Activated CD8-positive, alpha-beta T cell treated with anti-CD3 and anti-CD28 coated beads, Interleukin-2, amount 10 ng/mL, durations not matched to agents 7 days and 5 days (primary cell): ENCODE measurements around the gene TTC7B. TPM values are rescaled to one million over a fixed set of nuclear protein-coding genes. Genes with fewer than 3 reads are reported as not detected.

Experiments
- ATAC-seq: fragments of 150-1000 bp; cut with Tn5 transposase; one replicate; pipeline ENCODE4 v1.10.0; 2021; ENCODE audit warnings: moderate library complexity
- CTCF ChIA-PET: fragments of 350-600 bp; sonication (Branson Sonifier 250); formaldehyde crosslinking; loops from one replicate; lab custom pipeline; 2021; ENCODE audit warnings: antibody characterized with exemption; lab: Charles Lee
- POLR2A ChIA-PET: fragments of 350-600 bp; sonication (Branson Sonifier 250); formaldehyde crosslinking; loops from one replicate; lab custom pipeline; 2021; ENCODE audit warnings: antibody characterized with exemption; lab: Charles Lee
- DNase-seq: peaks from one replicate; pipeline ENCODE4 v3.0.0-alpha.2; 2020
- H3K27ac Mint-ChIP-seq: one replicate; pipeline ENCODE4 v1.8.0; 2021; ENCODE audit warnings: mild to moderate bottlenecking, mixed read lengths
- H3K27me3 Mint-ChIP-seq: one replicate; pipeline ENCODE4 v1.8.0; 2021; ENCODE audit warnings: low read depth, mixed read lengths
- H3K36me3 Mint-ChIP-seq: one replicate; pipeline ENCODE4 v1.8.0; 2021; ENCODE audit warnings: low read depth, mixed read lengths
- H3K4me1 Mint-ChIP-seq: one replicate; pipeline ENCODE4 v1.8.0; 2021; ENCODE audit warnings: low read depth, mixed read lengths
- H3K4me3 Mint-ChIP-seq: one replicate; pipeline ENCODE4 v1.8.0; 2021; ENCODE audit warnings: mild to moderate bottlenecking, mixed read lengths
- H3K9me3 Mint-ChIP-seq: one replicate; pipeline ENCODE4 v1.8.0; 2022; ENCODE audit warnings: mixed read lengths; ENCODE audit not compliant: insufficient read depth
- total RNA-seq, 2 experiments: library from RNA; stranded (reverse); gene quantifications; one replicate each; pipeline ENCODE4 v1.2.3, GENCODE V29; 2021

Gene TTC7B
- total RNA-seq, 2 experiments from 2014 or later, result 5.3 to 6.8 TPM

- ATAC-seq (no peak), DNase-seq (no peak)
- no peak overlapping the region for H3K4me3 Mint-ChIP-seq
- H3K27me3 Mint-ChIP-seq, result no peaks in the 10 kb centered on the region
- POLR2A ChIA-PET, result no interaction called here
- no peaks in the 10 kb centered on the region for H3K9me3 Mint-ChIP-seq
- no peaks in the 10 kb centered on the region for H3K4me1 Mint-ChIP-seq
- no peaks in the 10 kb centered on the region for H3K36me3 Mint-ChIP-seq
- no peak overlapping the region for H3K27ac Mint-ChIP-seq
- CTCF ChIA-PET, result interaction anchor here (0.8 to 2.2 kb wide), 5 partner anchors 112 to 229 kb away, joined by 3 to 8 read pairs (median 6); no protein-coding TSS in a partner anchor
Measured at GRCh38 chr14:90518069-90518940, 297.9 kb downstream of the TTC7B start.

- DNase-seq (no peak), ATAC-seq (no peak)
- Mint-ChIP-seq H3K27ac (no peak overlapping the region), H3K9me3 (no peaks in the 10 kb centered on the region), H3K4me1 (no peaks in the 10 kb centered on the region), H3K27me3 (no peaks in the 10 kb centered on the region), H3K36me3 (no peaks in the 10 kb centered on the region), H3K4me3 (no peak overlapping the region)
- ChIA-PET POLR2A (no interaction called here), CTCF (interaction anchor here (1.2 to 2.2 kb wide), 4 partner anchors 118 to 228 kb away, joined by 4 to 8 read pairs (median 6); no protein-coding TSS in a partner anchor)
Measured at GRCh38 chr14:90517076-90517841, 299.0 kb downstream of the TTC7B start.

- no peak overlapping the region for H3K27ac Mint-ChIP-seq
- no peaks in the 10 kb centered on the region for H3K9me3 Mint-ChIP-seq
- H3K36me3 Mint-ChIP-seq, result no peaks in the 10 kb centered on the region
- no peak for DNase-seq
- peaks cover under 1% of the 10 kb centered on the region for H3K27me3 Mint-ChIP-seq
- no peaks in the 10 kb centered on the region for H3K4me1 Mint-ChIP-seq
- no peak overlapping the region for H3K4me3 Mint-ChIP-seq
- ATAC-seq, result no peak
- ChIA-PET CTCF (no interaction called here), POLR2A (no interaction called here)
Measured at GRCh38 chr14:90514566-90514965, 301.7 kb downstream of the TTC7B start.

- CTCF ChIA-PET, result interaction anchor here (0.7 kb wide), 1 partner anchor 100 kb away, joined by 3 read pairs; no protein-coding TSS in a partner anchor
- Mint-ChIP-seq H3K4me1 (no peaks in the 10 kb centered on the region), H3K36me3 (no peaks in the 10 kb centered on the region), H3K27me3 (peaks cover 6% of the 10 kb centered on the region), H3K27ac (no peak overlapping the region), H3K9me3 (no peaks in the 10 kb centered on the region), H3K4me3 (no peak overlapping the region)
- POLR2A ChIA-PET, result interaction anchor here (0.6 kb wide), 2 partner anchors 10 to 173 kb away, joined by 3 to 4 read pairs; no protein-coding TSS in a partner anchor
- ATAC-seq (no peak), DNase-seq (no peak)
Measured at GRCh38 chr14:90514015-90514398, 302.2 kb downstream of the TTC7B start.

GRCh38 chr14:90513161-90514014 lies 302.8 kb downstream of the TTC7B start:
- H3K27ac Mint-ChIP-seq, result no peak overlapping the region
- ATAC-seq, result no peak
- ChIA-PET POLR2A (interaction anchor here (0.6 kb wide), 2 partner anchors 10 to 172 kb away, joined by 3 to 4 read pairs; no protein-coding TSS in a partner anchor), CTCF (interaction anchor here (0.7 kb wide), 1 partner anchor 99 kb away, joined by 3 read pairs; no protein-coding TSS in a partner anchor)
- peaks cover 4% of the 10 kb centered on the region for H3K4me1 Mint-ChIP-seq
- no peak overlapping the region for H3K4me3 Mint-ChIP-seq
- peaks cover 12% of the 10 kb centered on the region for H3K27me3 Mint-ChIP-seq
- H3K36me3 Mint-ChIP-seq, result no peaks in the 10 kb centered on the region
- H3K9me3 Mint-ChIP-seq, result no peaks in the 10 kb centered on the region
- no peak for DNase-seq

- no peak for ATAC-seq
- Mint-ChIP-seq H3K9me3 (no peaks in the 10 kb centered on the region), H3K27ac (no peak overlapping the region), H3K4me1 (peaks cover 4% of the 10 kb centered on the region), H3K36me3 (no peaks in the 10 kb centered on the region), H3K27me3 (peaks cover 20% of the 10 kb centered on the region), H3K4me3 (no peak overlapping the region)
- DNase-seq, result no peak
- ChIA-PET POLR2A (no interaction called here), CTCF (no interaction called here)
Measured at GRCh38 chr14:90512329-90512991, 303.8 kb downstream of the TTC7B start.

- peaks cover 4% of the 10 kb centered on the region for H3K4me1 Mint-ChIP-seq
- no peaks in the 10 kb centered on the region for H3K9me3 Mint-ChIP-seq
- no peaks in the 10 kb centered on the region for H3K36me3 Mint-ChIP-seq
- H3K4me3 Mint-ChIP-seq, result no peak overlapping the region
- peaks cover 21% of the 10 kb centered on the region for H3K27me3 Mint-ChIP-seq
- ATAC-seq, result no peak
- ChIA-PET CTCF (no interaction called here), POLR2A (no interaction called here)
- no peak overlapping the region for H3K27ac Mint-ChIP-seq
- DNase-seq, result no peak
Measured at GRCh38 chr14:90511795-90512328, 304.4 kb downstream of the TTC7B start.

GRCh38 chr14:90511252-90511651 lies 305.0 kb downstream of the TTC7B start:
- Mint-ChIP-seq H3K36me3 (no peaks in the 10 kb centered on the region), H3K27me3 (peaks cover 21% of the 10 kb centered on the region), H3K27ac (no peak overlapping the region), H3K4me3 (no peak overlapping the region), H3K4me1 (peaks cover 4% of the 10 kb centered on the region), H3K9me3 (no peaks in the 10 kb centered on the region)
- ATAC-seq (no peak), DNase-seq (no peak)
- ChIA-PET POLR2A (no interaction called here), CTCF (no interaction called here)

- Mint-ChIP-seq H3K36me3 (no peaks in the 10 kb centered on the region), H3K4me1 (peaks cover 4% of the 10 kb centered on the region), H3K4me3 (no peak overlapping the region), H3K9me3 (no peaks in the 10 kb centered on the region), H3K27ac (no peak overlapping the region), H3K27me3 (peaks cover 21% of the 10 kb centered on the region)
- DNase-seq (no peak), ATAC-seq (no peak)
- CTCF ChIA-PET, result interaction anchor here (1.5 kb wide), 1 partner anchor 187 kb away, joined by 4 read pairs; no protein-coding TSS in a partner anchor
- POLR2A ChIA-PET, result no interaction called here
Measured at GRCh38 chr14:90510159-90510558, 306.1 kb downstream of the TTC7B start.

GRCh38 chr14:90509403-90509802 lies 306.8 kb downstream of the TTC7B start:
- Mint-ChIP-seq H3K9me3 (no peaks in the 10 kb centered on the region), H3K4me1 (peaks cover 4% of the 10 kb centered on the region), H3K36me3 (no peaks in the 10 kb centered on the region), H3K4me3 (no peak overlapping the region), H3K27me3 (peaks cover 21% of the 10 kb centered on the region), H3K27ac (no peak overlapping the region)
- POLR2A ChIA-PET, result no interaction called here
- no peak for DNase-seq
- no peak for ATAC-seq
- CTCF ChIA-PET, result interaction anchor here (1.5 kb wide), 1 partner anchor 188 kb away, joined by 4 read pairs; no protein-coding TSS in a partner anchor
